GM23338 (cell line): ENCODE data around the gene FBXO31. TPM values are rescaled to one million over a fixed set of nuclear protein-coding genes. Genes with fewer than 3 reads are reported as not detected.
A peak's percentile ranks its signal among the peaks of the same experiment; 100 is the strongest.

ENCODE experiments used
- ATAC-seq: fragments of 200-7000 bp; cut with Tn5 transposase; 3 replicates; pipeline ENCODE4 v1.9.1; 2020
- DNase-seq: peaks from one replicate; pipeline ENCODE4 v3.0.0-alpha.2; 2015; ENCODE audit warnings: low spot score
- H2AFZ ChIP-seq: fragments of 200-600 bp; sonication (generic); 2 replicates; pipeline ENCODE4 v1.8.0; 2016; ENCODE audit warnings: antibody characterized with exemption, mild to moderate bottlenecking, moderate library complexity
- H3F3A ChIP-seq: fragments of 200-600 bp; sonication (generic); replicated peaks from 2 replicates; pipeline ENCODE4 v1.8.0; 2017; ENCODE audit warnings: antibody characterized with exemption, mixed run types, low read depth
- H3K27ac ChIP-seq: fragments of 200-600 bp; sonication (generic); 2 replicates; pipeline ENCODE4 v1.6.1; 2016; ENCODE audit warnings: low read depth
- H3K27me3 ChIP-seq: fragments of 200-600 bp; sonication (generic); 2 replicates; pipeline ENCODE4 v1.8.0; 2016; ENCODE audit warnings: mild to moderate bottlenecking, mixed run types, moderate library complexity; ENCODE audit not compliant: insufficient read depth
- H3K36me3 ChIP-seq: fragments of 200-600 bp; sonication (generic); 2 replicates; pipeline ENCODE4 v1.8.0; 2016; ENCODE audit warnings: mild to moderate bottlenecking; ENCODE audit not compliant: insufficient read depth
- H3K4me1 ChIP-seq: fragments of 200-600 bp; sonication (generic); 2 replicates; pipeline ENCODE4 v1.8.0; 2016; ENCODE audit warnings: mild to moderate bottlenecking, moderate library complexity; ENCODE audit not compliant: insufficient read depth
- H3K4me2 ChIP-seq: fragments of 200-600 bp; sonication (generic); 2 replicates; pipeline ENCODE4 v1.7.1; 2017; ENCODE audit warnings: mixed run types
- H3K4me3 ChIP-seq: fragments of 200-600 bp; sonication (generic); 2 replicates; pipeline ENCODE4 v1.6.1; 2016; ENCODE audit warnings: mixed run types
- H3K79me2 ChIP-seq: fragments of 200-600 bp; sonication (generic); replicated peaks from 2 replicates; pipeline ENCODE4 v1.8.0; 2017; ENCODE audit warnings: mild to moderate bottlenecking; ENCODE audit not compliant: insufficient read depth
- H3K9me2 ChIP-seq: fragments of 200-600 bp; sonication (generic); 2 replicates; pipeline ENCODE4 v1.8.0; 2017; ENCODE audit not compliant: insufficient read depth
- H4K20me1 ChIP-seq: fragments of 200-600 bp; sonication (generic); replicated peaks from 2 replicates; pipeline ENCODE4 v1.8.0; 2017; ENCODE audit warnings: mild to moderate bottlenecking; ENCODE audit not compliant: insufficient read depth
- H3K27ac Mint-ChIP-seq: 2 replicates; pipeline ENCODE4 v1.8.0; 2020; ENCODE audit warnings: inconsistent platforms, mild to moderate bottlenecking, moderate library complexity, mixed read lengths
- H3K27me3 Mint-ChIP-seq: 3 replicates; pipeline ENCODE4 v1.8.0; 2022; ENCODE audit warnings: low read depth, mild to moderate bottlenecking, moderate library complexity, mixed read lengths, inconsistent platforms; ENCODE audit not compliant: insufficient read depth, poor library complexity
- H3K36me3 Mint-ChIP-seq: 3 replicates; pipeline ENCODE4 v1.8.0; 2021; ENCODE audit warnings: low read depth, mild to moderate bottlenecking, inconsistent platforms, moderate library complexity, mixed read lengths
- H3K4me1 Mint-ChIP-seq: 3 replicates; pipeline ENCODE4 v1.8.0; 2020; ENCODE audit warnings: mild to moderate bottlenecking, inconsistent platforms, mixed read lengths
- H3K4me3 Mint-ChIP-seq: 3 replicates; pipeline ENCODE4 v1.8.0; 2021; ENCODE audit warnings: moderate library complexity, mild to moderate bottlenecking, inconsistent platforms, mixed read lengths
- H3K9me3 Mint-ChIP-seq: 3 replicates; pipeline ENCODE4 v1.8.0; 2020; ENCODE audit warnings: moderate library complexity, mild to moderate bottlenecking, inconsistent platforms, mixed read lengths
- CREB1 ChIP-seq: fragments of 250-450 bp; sonication (Bioruptor Pico); IDR thresholded peaks from 2 replicates; pipeline ENCODE4 v1.5.0; 2020; ENCODE audit warnings: low read depth, mild to moderate bottlenecking, moderate library complexity
- CTCF ChIP-seq, 2 experiments: fragments of 200-600 bp in 1 of 2; sonication (generic) in 1 of 2; conservative IDR thresholded peaks; 2 replicates each; pipeline versions ENCODE4 v1.5.1 to v1.6.1; 2016 to 2017; ENCODE audit warnings: antibody characterized with exemption in 2 of 2, low read depth in 2 of 2, mild to moderate bottlenecking in 2 of 2, moderate library complexity in 1 of 2
- ETS1 ChIP-seq: IDR thresholded peaks from 2 replicates; pipeline ENCODE4 v1.6.1; 2016; ENCODE audit warnings: antibody characterized with exemption
- EZH2 ChIP-seq: fragments of 200-600 bp; sonication (generic); IDR thresholded peaks from one replicate; pipeline ENCODE4 v1.8.0; 2017; ENCODE audit warnings: antibody characterized with exemption, mild to moderate bottlenecking, low read depth; ENCODE audit not compliant: unreplicated experiment
- EZH2phosphoT487 ChIP-seq: fragments of 200-600 bp; sonication (generic); IDR thresholded peaks from one replicate; pipeline ENCODE4 v1.8.1; 2018; ENCODE audit warnings: antibody characterized with exemption; ENCODE audit not compliant: unreplicated experiment
- JUNB ChIP-seq: IDR thresholded peaks from one replicate; pipeline ENCODE4 v1.6.1; 2016; ENCODE audit warnings: antibody characterized with exemption; ENCODE audit not compliant: unreplicated experiment
- NANOG ChIP-seq: IDR thresholded peaks from 2 replicates; pipeline ENCODE4 v1.6.1; 2016; ENCODE audit warnings: antibody characterized with exemption, borderline replicate concordance
- POLR2AphosphoS5 ChIP-seq: IDR thresholded peaks from 2 replicates; pipeline ENCODE4 v1.6.1; 2016; ENCODE audit warnings: antibody characterized with exemption, low read depth
- STAT1 ChIP-seq: IDR thresholded peaks from one replicate; pipeline ENCODE4 v1.6.1; 2016; ENCODE audit warnings: antibody characterized with exemption; ENCODE audit not compliant: unreplicated experiment
- ZNF114 ChIP-seq: fragments of 250-450 bp; sonication (Bioruptor Pico); IDR thresholded peaks from 2 replicates; pipeline ENCODE4 v1.5.0; 2020; ENCODE audit warnings: mild to moderate bottlenecking, moderate library complexity
- ZNF331 ChIP-seq: fragments of 250-450 bp; sonication (Bioruptor Pico); IDR thresholded peaks from 2 replicates; pipeline ENCODE4 v1.5.0; 2020; ENCODE audit warnings: low read depth, mild to moderate bottlenecking, moderate library complexity
- ZNF462 ChIP-seq: fragments of 250-450 bp; sonication (Bioruptor Pico); IDR thresholded peaks from 2 replicates; pipeline ENCODE4 v1.5.0; 2020; ENCODE audit warnings: mild to moderate bottlenecking, moderate library complexity
- polyA plus RNA-seq: library from polyadenylated mRNA; unstranded; fragments of >200 nt; fragmentation: Nextera tagmentation; extraction: Ambion mirVana; gene quantifications from 2 replicates; pipeline ENCODE4 v1.2.1, GENCODE V29; 2016
- total RNA-seq: library from RNA; depleted of rRNA; stranded (reverse); fragments of >200 nt; shearing (Covaris generic); gene quantifications from 2 replicates; pipeline ENCODE4 v1.2.3, GENCODE V29; 2014

The FBXO31 gene
- total and polyA plus RNA-seq, 2 experiments from 2014 or later, result 7.0 to 23.8 TPM

GRCh38 chr16:87295259-87295658 lies 88.3 kb downstream of the FBXO31 start:
- ATAC-seq, result peak; percentile 54
- H3K4me2 ChIP-seq, result no peak overlapping the region

GRCh38 chr16:87293990-87294389 lies 89.6 kb downstream of the FBXO31 start:
- H3K36me3 ChIP-seq, result no peaks in the 10 kb centered on the region
- Mint-ChIP-seq H3K27ac (no peak overlapping the region), H3K27me3 (peaks cover 11% of the 10 kb centered on the region), H3K36me3 (peaks cover 11% of the 10 kb centered on the region), H3K4me3 (no peak overlapping the region), H3K4me1 (peaks cover 3% of the 10 kb centered on the region; the same call in 1 of the 3 replicates), H3K9me3 (peaks cover 17% of the 10 kb centered on the region)
- H3K4me2 ChIP-seq, result no peak overlapping the region
- DNase-seq (no peak), ATAC-seq (no peak)
- no peak overlapping the region for H3K27ac ChIP-seq
- no peak overlapping the region for H2AFZ ChIP-seq
- H3K27me3 ChIP-seq, result no peaks in the 10 kb centered on the region
- no peaks in the 10 kb centered on the region for H3K4me1 ChIP-seq
- no peak overlapping the region for H3K4me3 ChIP-seq
- H3K9me2 ChIP-seq, result no peaks in the 10 kb centered on the region
- no peaks in the 10 kb centered on the region for H3K79me2 ChIP-seq
- no peaks in the 10 kb centered on the region for H4K20me1 ChIP-seq
- no peaks in the 10 kb centered on the region for H3F3A ChIP-seq
- TF ChIP-seq STAT1 (no peak), EZH2 (no peak), EZH2phosphoT487 (no peak), ZNF462 (CRISPR knock-in tag) (no peak), POLR2AphosphoS5 (no peak), CTCF (conservative IDR thresholded peaks at IDR 0.05; ENCODE audit: low read depth in 2 of 2) (no peak), ETS1 (no peak), NANOG (no peak), JUNB (no peak), ZNF331 (CRISPR knock-in tag) (no peak), ZNF114 (CRISPR knock-in tag) (no peak), CREB1 (CRISPR knock-in tag) (no peak)

More at GRCh38 chr16:87295259-87295658, 88.3 kb downstream of the FBXO31 start:
- H3K4me1 ChIP-seq, result no peaks in the 10 kb centered on the region
- Mint-ChIP-seq H3K9me3 (peaks cover 17% of the 10 kb centered on the region), H3K36me3 (peaks cover 11% of the 10 kb centered on the region), H3K27me3 (peaks cover 8% of the 10 kb centered on the region), H3K4me1 (peaks cover 3% of the 10 kb centered on the region; the same call in 1 of the 3 replicates), H3K4me3 (no peak overlapping the region), H3K27ac (no peak overlapping the region)
- H3K36me3 ChIP-seq, result no peaks in the 10 kb centered on the region
- no peak overlapping the region for H3K4me3 ChIP-seq
- peak; percentile 76 for DNase-seq
- TF ChIP-seq ZNF114 (CRISPR knock-in tag) (no peak), JUNB (peak; percentile 90)
- H2AFZ ChIP-seq, result no peak overlapping the region
- H4K20me1 ChIP-seq, result no peaks in the 10 kb centered on the region
- H3K27ac ChIP-seq, result no peak overlapping the region
- no peaks in the 10 kb centered on the region for H3K9me2 ChIP-seq
- no peaks in the 10 kb centered on the region for H3F3A ChIP-seq
- H3K27me3 ChIP-seq, result no peaks in the 10 kb centered on the region
- no peaks in the 10 kb centered on the region for H3K79me2 ChIP-seq
